GM21528 (cell line): ENCODE data around the gene AP3B2.
A peak's percentile ranks its signal among the peaks of the same experiment; 100 is the strongest.

Experiments used
- ATAC-seq: cut with Tn5 transposase; IDR thresholded peaks from one replicate; pipeline ENCODE4 v1.9.1; 2021; ENCODE audit warnings: mild to moderate bottlenecking, moderate library complexity; ENCODE audit not compliant: unreplicated experiment, low FRiP score

The AP3B2 gene

GRCh38 chr15:82697735-82698407, 11.8 kb downstream of the AP3B2 start:
- no peak for ATAC-seq

- no peak for ATAC-seq
Observed at GRCh38 chr15:82692171-82692570, 17.5 kb downstream of the AP3B2 start.

GRCh38 chr15:82689147-82689546, 20.5 kb downstream of the AP3B2 start:
- no peak for ATAC-seq

DNA sequence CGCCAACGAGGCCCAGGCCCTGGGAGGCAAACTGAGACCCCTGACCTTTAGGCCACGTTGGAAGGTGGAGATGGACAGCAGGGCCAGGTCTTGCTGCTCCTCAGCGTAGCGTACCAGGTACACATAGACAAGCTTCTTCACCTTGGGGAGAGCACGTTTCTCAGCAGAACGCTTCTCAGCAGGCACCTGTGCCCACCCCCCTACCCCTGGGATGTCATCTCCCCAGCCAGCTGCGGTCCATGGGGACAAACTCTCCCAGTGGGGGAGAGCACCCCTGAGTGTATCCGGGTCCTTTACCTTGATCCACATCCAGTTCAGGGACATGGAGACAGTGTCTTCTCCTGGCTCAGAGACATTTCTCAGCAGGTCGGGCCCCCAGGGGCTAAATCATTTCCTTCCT, 21.0 kb downstream of the AP3B2 start:
- no peak for ATAC-seq

- ATAC-seq: no peak
Observed at GRCh38 chr15:82681371-82681770, 28.3 kb downstream of the AP3B2 start.

GRCh38 chr15:82680200-82681102, 29.2 kb downstream of the AP3B2 start:
- peak; percentile 89 for ATAC-seq

DNA sequence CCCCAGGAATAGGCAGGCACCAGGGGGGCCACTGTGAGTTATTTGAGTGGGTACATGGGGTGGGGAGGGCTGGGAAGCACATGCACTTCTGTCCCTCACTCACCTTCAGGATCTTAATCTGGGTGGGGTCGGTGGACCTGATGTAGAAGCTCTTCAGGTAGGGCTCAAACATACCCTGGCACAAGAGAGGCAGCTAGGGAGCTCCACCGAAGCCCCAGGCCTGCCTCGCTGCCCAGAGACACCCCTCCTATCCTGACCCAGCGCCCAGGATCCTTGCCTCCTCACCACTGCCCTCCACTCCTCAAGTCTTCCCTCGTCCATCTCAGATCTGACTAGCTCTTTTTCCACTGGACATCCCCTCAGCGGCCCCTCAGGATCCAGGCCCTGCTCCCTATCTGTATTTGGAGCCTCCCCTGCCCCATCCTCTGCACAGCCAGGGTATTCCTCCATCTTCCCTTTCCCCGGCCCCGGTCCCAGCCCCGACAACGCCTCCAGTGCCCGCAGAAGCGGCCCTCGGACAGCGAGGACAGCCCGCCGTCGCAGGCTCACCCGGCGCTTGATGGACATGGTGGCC, 30.0 kb downstream of the AP3B2 start:
- ATAC-seq: no peak

GRCh38 chr15:82677720-82678323, 31.9 kb downstream of the AP3B2 start:
- ATAC-seq: no peak

- ATAC-seq: no peak
Observed at GRCh38 chr15:82674873-82675272, 34.8 kb downstream of the AP3B2 start.

DNA sequence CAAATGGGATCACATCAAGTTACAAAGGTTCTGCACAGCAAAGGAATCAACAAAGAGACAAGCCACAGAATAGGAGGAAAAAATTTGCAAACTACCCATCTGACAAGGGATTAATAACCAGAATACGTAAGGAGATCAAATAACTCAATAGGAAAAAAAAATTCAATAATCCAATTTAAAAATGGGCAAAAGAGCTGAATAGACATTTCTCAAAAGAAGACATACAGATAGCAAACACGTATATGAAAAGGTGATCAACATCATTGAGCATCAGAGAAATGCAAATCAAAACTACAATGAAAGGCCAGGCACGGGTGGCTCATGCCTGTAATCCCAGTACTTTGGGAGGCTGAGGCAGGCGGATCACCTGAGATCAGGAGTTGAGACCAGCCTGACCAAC, 39.0 kb downstream of the AP3B2 start:
- ATAC-seq: no peak

GRCh38 chr15:82666606-82667005, 43.1 kb downstream of the AP3B2 start:
- no peak for ATAC-seq

DNA sequence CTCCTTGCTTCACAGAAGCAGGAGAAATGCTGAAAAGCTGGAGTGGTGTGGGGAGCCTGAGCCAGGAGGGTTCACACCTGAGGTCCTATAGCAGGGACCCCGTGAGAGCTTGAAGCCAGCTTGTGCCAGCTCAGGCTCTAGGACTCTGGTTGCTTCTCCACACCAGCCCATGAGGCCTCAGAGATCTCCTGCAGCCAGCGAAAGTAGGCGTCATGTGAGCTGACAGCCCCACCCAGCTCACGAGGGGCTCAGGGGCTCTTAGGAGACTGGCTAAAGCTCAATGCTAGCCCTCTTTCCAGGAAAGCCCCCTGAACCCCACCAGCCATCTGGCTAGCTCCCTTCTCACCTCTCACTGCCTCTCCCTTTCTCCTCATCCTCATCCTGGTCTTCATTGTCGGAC, 45.7 kb downstream of the AP3B2 start:
- ATAC-seq: no peak

DNA sequence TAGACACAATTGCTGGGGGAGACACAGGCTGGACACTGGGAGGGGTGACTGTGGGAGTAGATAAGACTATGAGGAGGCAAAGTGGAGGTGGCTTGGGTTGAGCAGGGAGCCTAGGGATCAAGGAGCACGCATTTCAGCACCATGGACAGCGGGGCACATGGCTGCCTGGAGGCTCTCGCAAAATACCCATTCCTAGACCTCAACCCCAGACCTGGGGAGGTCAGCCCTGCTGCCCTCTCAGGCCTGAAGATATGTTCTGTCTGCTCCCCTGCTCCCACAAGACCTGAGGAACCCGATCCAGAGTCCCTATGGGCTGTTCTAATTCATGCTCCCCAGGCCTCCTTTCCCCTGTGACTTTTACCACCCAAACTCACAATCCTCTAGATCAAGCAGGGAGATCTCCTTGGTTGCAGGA, 46.5 kb downstream of the AP3B2 start:
- no peak for ATAC-seq

DNA sequence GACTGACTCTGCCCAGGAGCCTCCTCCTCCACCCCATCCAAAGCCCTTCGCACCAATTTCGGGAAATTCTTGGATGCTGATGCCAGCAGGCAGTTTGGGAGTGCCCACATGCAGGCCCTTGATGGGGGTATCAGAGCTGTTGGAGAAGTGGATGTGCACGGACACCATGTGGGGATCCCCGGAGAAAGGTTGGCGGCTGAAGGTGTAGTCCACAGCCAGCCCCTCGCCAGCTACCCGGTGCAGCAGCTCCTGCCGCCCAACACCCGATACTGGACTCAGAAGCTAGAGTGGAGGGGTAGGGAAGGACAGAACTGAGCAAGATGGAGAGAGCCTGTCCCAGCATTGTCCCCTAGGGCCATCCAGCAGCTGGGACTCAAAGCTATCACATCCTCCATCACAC, 47.0 kb downstream of the AP3B2 start:
- ATAC-seq: no peak

DNA sequence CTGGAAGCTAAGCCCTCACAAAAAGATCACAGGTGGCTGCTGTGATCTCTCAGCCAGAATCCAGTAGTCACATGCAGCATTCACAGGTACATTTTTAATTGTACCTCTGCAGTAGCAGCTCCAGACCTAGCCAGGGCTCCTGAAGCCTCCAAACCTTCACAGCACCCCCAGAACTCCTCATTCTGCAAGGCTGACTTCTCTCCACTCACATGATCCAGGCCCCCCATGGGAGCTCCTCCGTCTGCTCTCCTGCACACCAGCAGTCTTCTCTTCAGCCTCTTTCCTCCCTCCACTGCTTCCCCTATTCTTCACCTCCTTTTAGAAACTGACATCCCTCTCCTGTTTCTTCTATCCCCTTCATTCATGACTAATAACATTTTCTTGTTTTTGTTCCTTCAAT, 49.3 kb downstream of the AP3B2 start:
- ATAC-seq: no peak

- ATAC-seq: no peak
Observed at GRCh38 chr15:82656641-82657266, 52.9 kb downstream of the AP3B2 start.

DNA sequence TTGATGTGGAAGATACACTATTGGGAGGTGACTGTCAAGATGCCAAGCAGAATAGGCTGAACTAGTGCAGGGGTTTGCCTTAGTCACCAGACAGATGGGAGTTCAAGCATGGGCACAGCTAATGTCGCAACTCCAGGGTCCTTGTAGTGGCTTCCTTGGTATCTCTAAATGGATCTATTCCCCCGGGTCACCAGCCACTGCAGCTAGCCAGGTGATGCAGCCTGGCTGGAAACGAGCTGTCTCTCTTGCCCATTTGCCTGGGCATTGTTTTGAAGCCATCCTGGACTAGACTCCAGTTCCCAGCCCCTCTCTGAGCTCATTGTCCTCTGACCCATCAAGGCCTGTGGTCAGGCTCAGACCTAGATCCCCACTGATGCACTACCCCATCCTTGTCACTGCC, 54.1 kb downstream of the AP3B2 start:
- ATAC-seq: no peak

GRCh38 chr15:82653483-82654168, 56.0 kb downstream of the AP3B2 start:
- ATAC-seq: no peak

DNA sequence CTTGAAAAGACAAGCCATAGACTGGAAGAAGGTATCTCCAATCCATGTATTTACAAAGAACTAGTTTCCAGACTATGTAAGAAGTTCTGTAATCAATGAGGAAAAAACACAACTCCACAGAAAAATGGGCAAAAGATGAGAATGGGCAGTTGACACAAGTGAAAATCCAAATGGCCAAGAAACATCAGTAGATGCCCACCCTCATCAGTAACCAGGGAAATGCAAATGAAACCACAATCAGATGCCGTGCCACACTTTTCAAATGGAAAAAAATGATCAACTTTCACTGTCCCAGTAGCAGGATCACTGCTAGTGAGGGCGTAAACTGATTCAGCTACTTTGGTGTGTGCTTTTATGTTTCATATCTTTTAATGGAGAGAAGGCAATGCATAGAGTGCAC, 58.0 kb downstream of the AP3B2 start:
- ATAC-seq: no peak

DNA sequence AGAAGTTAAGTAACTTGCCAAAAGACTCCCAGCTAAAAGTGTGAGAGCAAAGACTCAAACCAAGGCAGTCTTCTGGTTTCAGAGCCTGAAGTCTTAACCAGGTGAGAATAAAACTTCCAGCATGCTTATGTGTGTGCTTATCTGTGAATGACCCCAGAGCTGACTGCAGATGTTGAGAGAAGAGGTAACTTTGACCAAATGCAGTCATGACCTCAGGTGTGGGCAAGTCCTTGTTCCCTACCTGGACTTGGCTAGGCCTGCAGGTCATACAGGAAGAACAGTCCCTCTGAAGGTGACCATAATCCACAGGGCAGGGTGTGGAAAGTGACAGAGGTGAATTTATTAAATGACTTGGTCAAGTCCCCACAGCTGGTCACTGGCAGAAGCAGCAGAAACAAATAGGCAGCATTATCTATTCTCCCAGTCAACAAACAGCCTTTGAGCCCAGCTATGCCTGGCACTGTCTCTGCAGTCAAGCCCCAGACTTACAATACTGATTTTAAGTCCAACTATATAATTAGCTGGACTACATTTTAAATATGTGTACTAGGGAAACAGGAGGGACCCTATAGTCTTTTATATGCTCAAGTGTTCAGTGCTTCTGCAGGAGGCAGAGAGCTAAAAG, 59.5 kb downstream of the AP3B2 start:
- ATAC-seq: no peak
